WTC11 (cell line): ENCODE results near the gene AIG1.

Experiments used
- CBFB ChIP-seq: sonication (generic); formaldehyde crosslinking; IDR thresholded peaks from 2 replicates; pipeline ENCODE4 v1.8.1; 2022; ENCODE audit warnings: mild to moderate bottlenecking, low read depth, missing genetic modification reagents
- CTCF ChIP-seq: fragments of 200-600 bp; IDR thresholded peaks from 2 replicates; pipeline ENCODE4 v1.8.0; 2022; ENCODE audit warnings: antibody characterized with exemption

- TF ChIP-seq CTCF (no peak), CBFB (CRISPR knock-in tag) (no peak)
Measured at GRCh38 chr6:143198312-143198711, 137.6 kb downstream of the AIG1 start.
